OCI-LY3 (cell line): ENCODE data around the gene PDZK1.
"Not testable (repeated sequence)": the region's sequence is repeated elsewhere in the genome, so short reads cannot be mapped to it uniquely, and the experiment has no call there.

ENCODE experiments used
- H2AFZ ChIP-seq: fragments of 200-600, 300-600 bp; shearing (Covaris generic); 2 replicates; pipeline ENCODE4 v1.6.0; 2014; ENCODE audit warnings: antibody characterized with exemption, low read depth, low read length
- H3K27ac ChIP-seq: fragments of 200-600, 300-600 bp; sonication (generic); 2 replicates; pipeline ENCODE4 v1.5.1; 2014; ENCODE audit warnings: mild to moderate bottlenecking, low read length, moderate library complexity, mixed read lengths
- H3K27me3 ChIP-seq: fragments of 200-600, 300-600 bp; sonication (generic); 2 replicates; pipeline ENCODE4 v1.6.1; 2014; ENCODE audit warnings: low read depth, low read length, mixed read lengths
- H3K36me3 ChIP-seq: fragments of 200-600, 300-600 bp; sonication (generic); replicated peaks from 2 replicates; pipeline ENCODE3; 2014; ENCODE audit warnings: low read depth, low read length, mixed read lengths
- H3K4me1 ChIP-seq: fragments of 300-600, 200-600 bp; sonication (generic); 2 replicates; pipeline ENCODE4 v1.6.1; 2014; ENCODE audit warnings: low read length, mixed read lengths
- H3K4me2 ChIP-seq: fragments of 200-600, 300-600 bp; sonication (generic); 2 replicates; pipeline ENCODE4 v1.6.1; 2014; ENCODE audit warnings: low read length, mixed read lengths
- H3K4me3 ChIP-seq: fragments of 300-600, 200-600 bp; sonication (generic); 2 replicates; pipeline ENCODE4 v1.5.1; 2014; ENCODE audit warnings: antibody characterized with exemption, mild to moderate bottlenecking, low read length, moderate library complexity
- H3K79me2 ChIP-seq: fragments of 300-600, 200-600 bp; shearing (Covaris generic); 2 replicates; pipeline ENCODE4 v1.6.1; 2014; ENCODE audit warnings: mild to moderate bottlenecking, low read length, mixed read lengths
- H3K9ac ChIP-seq: fragments of 300-600, 200-600 bp; shearing (Covaris generic); 2 replicates; pipeline ENCODE4 v1.6.0; 2014; ENCODE audit warnings: mild to moderate bottlenecking, low read length, moderate library complexity
- H3K9me3 ChIP-seq: fragments of 200-600, 300-600 bp; shearing (Covaris generic); 2 replicates; pipeline ENCODE4 v1.6.1; 2014; ENCODE audit warnings: low read length, mixed read lengths; ENCODE audit not compliant: insufficient read depth
- H4K20me1 ChIP-seq: fragments of 200-600, 300-600 bp; sonication (generic); 2 replicates; pipeline ENCODE4 v1.6.1; 2016; ENCODE audit warnings: low read length, mixed read lengths; ENCODE audit not compliant: insufficient read depth
- CTCF ChIP-seq: fragments of 200-600, 300-600 bp; sonication (generic); IDR thresholded peaks from 2 replicates; pipeline ENCODE4 v1.5.1; 2014; ENCODE audit warnings: antibody characterized with exemption, low read length, low read depth
- EZH2phosphoT487 ChIP-seq: fragments of 200-600 bp; shearing (Covaris generic); IDR thresholded peaks from 2 replicates; pipeline ENCODE4 v1.6.1; 2018; ENCODE audit warnings: antibody characterized with exemption, mixed run types, low read depth

Gene PDZK1

GRCh38 chr1:145729666-145730436, 22.7 kb upstream of the PDZK1 start:
- H4K20me1 ChIP-seq: no peaks in the 10 kb centered on the region
- H3K9ac ChIP-seq: no peak overlapping the region
- H2AFZ ChIP-seq: no peak overlapping the region
- peaks cover 2% of the 10 kb centered on the region for H3K36me3 ChIP-seq
- H3K4me2 ChIP-seq: no peak overlapping the region
- no peak for TF ChIP-seq EZH2phosphoT487
- TF ChIP-seq CTCF: no peak
- H3K79me2 ChIP-seq: no peaks in the 10 kb centered on the region
- H3K9me3 ChIP-seq: no peaks in the 10 kb centered on the region
- H3K4me3 ChIP-seq: no peak overlapping the region
- H3K27me3 ChIP-seq: no peaks in the 10 kb centered on the region
- H3K4me1 ChIP-seq: no peaks in the 10 kb centered on the region
- H3K27ac ChIP-seq: no peak overlapping the region

DNA sequence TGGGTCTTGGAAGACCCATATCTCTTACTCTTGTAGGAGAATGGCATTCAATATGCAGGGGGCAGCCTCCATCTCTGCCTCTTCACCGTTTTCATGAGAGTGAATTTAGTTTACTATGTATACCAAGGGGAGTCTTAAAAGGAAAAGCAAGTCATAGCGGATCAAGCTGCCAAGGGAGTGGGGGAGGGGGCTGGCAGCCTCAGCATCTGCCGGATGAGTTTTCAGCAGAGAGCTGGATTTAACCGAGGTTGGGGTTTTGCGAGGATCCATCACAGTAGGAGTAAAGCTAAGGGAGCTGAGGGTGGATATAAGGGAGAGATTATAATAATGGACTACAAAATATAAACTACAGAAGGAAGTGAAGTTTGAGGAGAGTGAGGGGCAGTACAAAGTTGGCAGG, 22.0 kb upstream of the PDZK1 start:
- TF ChIP-seq CTCF (no peak), EZH2phosphoT487 (no peak)
- Histone ChIP-seq H3K36me3 (peaks cover 2% of the 10 kb centered on the region), H3K27me3 (no peaks in the 10 kb centered on the region)

DNA sequence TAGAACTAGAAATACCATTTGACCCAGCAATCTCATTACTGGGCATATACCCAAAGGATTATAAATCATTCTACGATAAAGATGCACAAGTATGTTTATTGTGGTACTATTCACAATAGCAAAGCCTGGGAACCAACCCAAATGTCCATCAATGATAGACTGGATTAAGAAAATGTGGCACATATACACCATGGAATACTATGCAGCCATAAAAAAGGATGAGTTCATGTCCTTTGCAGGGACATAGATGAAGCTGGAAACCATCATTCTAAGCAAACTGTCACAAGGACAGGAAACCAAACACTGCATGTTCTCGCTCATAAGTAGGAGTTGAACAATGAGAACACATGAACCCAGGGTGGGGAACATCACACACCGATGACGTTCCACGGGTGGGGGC, 19.0 kb upstream of the PDZK1 start:
- H2AFZ ChIP-seq, H3K27me3 ChIP-seq, H3K36me3 ChIP-seq, H3K4me3 ChIP-seq, H3K4me2 ChIP-seq, H3K9ac ChIP-seq, H4K20me1 ChIP-seq, H3K27ac ChIP-seq, H3K9me3 ChIP-seq, H3K79me2 ChIP-seq, H3K4me1 ChIP-seq: not testable (repeated sequence)

More for the DNA sequence above, 22.0 kb upstream of the PDZK1 start:
- Histone ChIP-seq H3K4me1 (no peaks in the 10 kb centered on the region), H3K4me2 (no peak overlapping the region), H3K9me3 (no peaks in the 10 kb centered on the region), H3K27ac (no peak overlapping the region), H3K9ac (no peak overlapping the region), H4K20me1 (no peaks in the 10 kb centered on the region), H3K4me3 (no peak overlapping the region), H3K79me2 (no peaks in the 10 kb centered on the region), H2AFZ (no peak overlapping the region)

- Histone ChIP-seq H3K4me2 (peak overlapping the region; percentile 60), H2AFZ (peak overlapping the region; percentile 20; the same call in 1 of the 2 replicates), H3K4me3 (peak overlapping the region; percentile 59), H3K9ac (no peak overlapping the region), H3K36me3 (no peaks in the 10 kb centered on the region), H3K27me3 (peaks cover 9% of the 10 kb centered on the region), H3K9me3 (no peaks in the 10 kb centered on the region), H3K27ac (no peak overlapping the region), H4K20me1 (no peaks in the 10 kb centered on the region), H3K79me2 (no peaks in the 10 kb centered on the region), H3K4me1 (peaks cover 5% of the 10 kb centered on the region)
- peak; percentile 96 for TF ChIP-seq CTCF
- TF ChIP-seq EZH2phosphoT487: no peak
Measured at GRCh38 chr1:145720878-145721671, 13.9 kb upstream of the PDZK1 start.
